HG03280 (cell line): ENCODE results near the gene PAPOLG.

Experiments used
- ATAC-seq: cut with Tn5 transposase; IDR thresholded peaks from one replicate; pipeline ENCODE4 v1.9.1; 2021; ENCODE audit warnings: mild to moderate bottlenecking, moderate library complexity; ENCODE audit not compliant: unreplicated experiment

PAPOLG gene

GRCh38 chr2:60756097-60757087, at the start of gene PAPOLG:
Gene PAPOLG (plus strand): TSS chr2:60756268. CDS start chr2:60756479, 211 bp downstream.
- peak; percentile 99 for ATAC-seq

GRCh38 chr2:60707750-60708371, 48.2 kb upstream of the PAPOLG start:
- ATAC-seq, result no peak

- no peak for ATAC-seq
Observed at GRCh38 chr2:60708630-60709320, 47.3 kb upstream of the PAPOLG start.

GRCh38 chr2:60710707-60711106, 45.4 kb upstream of the PAPOLG start:
- no peak for ATAC-seq

- ATAC-seq, result no peak
Observed at GRCh38 chr2:60715561-60715960, 40.5 kb upstream of the PAPOLG start.

- no peak for ATAC-seq
Observed at GRCh38 chr2:60717691-60718090, 38.4 kb upstream of the PAPOLG start.

GRCh38 chr2:60719331-60719730, 36.7 kb upstream of the PAPOLG start:
- no peak for ATAC-seq

GRCh38 chr2:60725466-60725865, 30.6 kb upstream of the PAPOLG start:
- no peak for ATAC-seq

- ATAC-seq, result no peak
Observed at GRCh38 chr2:60728855-60729254, 27.2 kb upstream of the PAPOLG start.

GRCh38 chr2:60735496-60736250, 20.4 kb upstream of the PAPOLG start:
- no peak for ATAC-seq

- ATAC-seq, result no peak
Observed at GRCh38 chr2:60738679-60739078, 17.4 kb upstream of the PAPOLG start.

GRCh38 chr2:60739156-60739555, 16.9 kb upstream of the PAPOLG start:
- no peak for ATAC-seq

GRCh38 chr2:60741576-60741975, 14.5 kb upstream of the PAPOLG start:
- no peak for ATAC-seq

GRCh38 chr2:60742419-60742818, 13.6 kb upstream of the PAPOLG start:
- no peak for ATAC-seq

- no peak for ATAC-seq
Observed at GRCh38 chr2:60745330-60745729, 10.7 kb upstream of the PAPOLG start.

- no peak for ATAC-seq
Observed at GRCh38 chr2:60745761-60746160, 10.3 kb upstream of the PAPOLG start.

- no peak for ATAC-seq
Observed at GRCh38 chr2:60746318-60746717, 9.8 kb upstream of the PAPOLG start.

- ATAC-seq, result no peak
Observed at GRCh38 chr2:60759654-60760053, 3.6 kb downstream of the PAPOLG start.

- no peak for ATAC-seq
Observed at GRCh38 chr2:60764736-60765534, 8.9 kb downstream of the PAPOLG start.

- no peak for ATAC-seq
Observed at GRCh38 chr2:60766283-60766682, 10.2 kb downstream of the PAPOLG start.
